SJCRH30 (cell line): Measurements from ENCODE around the gene RARRES1. TPM values are rescaled to one million over a fixed set of nuclear protein-coding genes. Genes with fewer than 3 reads are reported as not detected.

Source experiments
- DNase-seq, 2 experiments: peaks; one replicate each; pipeline ENCODE4 v3.0.0-alpha.2; 2015 to 2020
- H3K27ac ChIP-seq: fragments of 250-450 bp; sonication (Bioruptor Pico); 2 replicates; pipeline ENCODE4 v1.5.1; 2020; ENCODE audit warnings: mild to moderate bottlenecking, moderate library complexity
- H3K27me3 ChIP-seq: fragments of 250-450 bp; sonication (Bioruptor Pico); 2 replicates; pipeline ENCODE4 v1.5.1; 2020; ENCODE audit warnings: mild to moderate bottlenecking, moderate library complexity
- H3K36me3 ChIP-seq: fragments of 250-450 bp; sonication (Bioruptor Pico); 2 replicates; pipeline ENCODE4 v1.5.1; 2020; ENCODE audit warnings: mild to moderate bottlenecking, moderate library complexity
- H3K4me1 ChIP-seq: fragments of 250-450 bp; sonication (Bioruptor Pico); 2 replicates; pipeline ENCODE4 v1.5.1; 2020; ENCODE audit warnings: mild to moderate bottlenecking, moderate library complexity
- H3K4me3 ChIP-seq: fragments of 250-450 bp; sonication (Bioruptor Pico); 2 replicates; pipeline ENCODE4 v1.5.1; 2020; ENCODE audit warnings: mild to moderate bottlenecking, moderate library complexity
- H3K9me3 ChIP-seq: fragments of 250-450 bp; sonication (Bioruptor Pico); replicated peaks from 2 replicates; pipeline ENCODE4 v1.5.1; 2020; ENCODE audit warnings: mild to moderate bottlenecking, moderate library complexity
- total RNA-seq: library from RNA; depleted of rRNA; stranded (reverse); fragments of >200 nt; shearing (Covaris generic); gene quantifications from 2 replicates; pipeline ENCODE4 v1.2.3, GENCODE V29; 2014

The RARRES1 gene
- total RNA-seq, 1 experiment from 2014 or later: not detected

GRCh38 chr3:158732856-158733200 lies 571 bp upstream of the RARRES1 start:
- Histone ChIP-seq H3K27me3 (no peaks in the 10 kb centered on the region), H3K4me3 (no peak overlapping the region), H3K4me1 (no peaks in the 10 kb centered on the region), H3K9me3 (no peaks in the 10 kb centered on the region), H3K27ac (no peak overlapping the region), H3K36me3 (no peaks in the 10 kb centered on the region)
- no peak for DNase-seq

GRCh38 chr3:158731486-158731885 lies 771 bp downstream of the RARRES1 start:
- DNase-seq: no peak
- no peaks in the 10 kb centered on the region for H3K4me1 ChIP-seq
- H3K9me3 ChIP-seq: no peaks in the 10 kb centered on the region
- no peak overlapping the region for H3K27ac ChIP-seq
- H3K4me3 ChIP-seq: no peak overlapping the region
- H3K36me3 ChIP-seq: no peaks in the 10 kb centered on the region
- no peaks in the 10 kb centered on the region for H3K27me3 ChIP-seq

DNA sequence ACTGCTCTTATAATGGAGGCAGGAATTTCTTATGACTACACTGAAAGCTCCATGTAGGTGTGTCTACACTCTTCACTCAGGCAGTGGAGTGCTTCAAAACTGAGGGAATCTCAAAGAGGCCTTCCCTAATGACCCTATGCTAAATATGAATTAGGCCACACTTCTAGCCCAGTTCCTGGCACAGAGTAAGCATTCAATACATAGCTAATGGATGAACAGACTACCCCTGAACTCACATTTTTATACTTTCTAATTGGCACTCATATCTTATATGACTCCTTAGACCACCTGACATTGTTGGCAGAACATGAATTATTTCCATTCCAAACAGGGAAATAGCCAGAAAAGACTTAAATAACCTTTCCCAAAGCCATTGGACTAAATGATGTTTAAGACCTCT lies 3.4 kb downstream of the RARRES1 start:
- no peaks in the 10 kb centered on the region for H3K27me3 ChIP-seq
- DNase-seq: no peak
- no peaks in the 10 kb centered on the region for H3K36me3 ChIP-seq
- no peaks in the 10 kb centered on the region for H3K9me3 ChIP-seq
- H3K4me1 ChIP-seq: peaks cover 2% of the 10 kb centered on the region; the same call in 1 of the 2 replicates
- no peak overlapping the region for H3K27ac ChIP-seq
- H3K4me3 ChIP-seq: no peak overlapping the region

DNA sequence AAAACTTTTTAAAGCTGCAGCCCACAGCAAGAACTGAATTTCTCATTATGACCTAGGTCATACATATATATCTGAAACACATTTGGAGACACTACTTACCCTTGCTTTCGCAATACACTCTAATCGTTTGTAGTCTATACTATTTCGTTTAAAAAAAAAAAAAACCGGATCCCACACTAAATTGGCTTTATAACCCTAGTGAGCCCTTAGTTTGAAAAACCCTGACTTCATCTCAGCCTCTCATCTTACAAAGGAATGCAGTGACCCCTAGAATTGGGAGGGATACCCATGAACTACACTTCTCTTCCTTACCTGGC lies 4.2 kb downstream of the RARRES1 start:
- no peak overlapping the region for H3K27ac ChIP-seq
- no peak for DNase-seq
- no peaks in the 10 kb centered on the region for H3K27me3 ChIP-seq
- no peaks in the 10 kb centered on the region for H3K36me3 ChIP-seq
- no peak overlapping the region for H3K4me3 ChIP-seq
- H3K4me1 ChIP-seq: peaks cover 2% of the 10 kb centered on the region; the same call in 1 of the 2 replicates
- H3K9me3 ChIP-seq: no peaks in the 10 kb centered on the region

DNA sequence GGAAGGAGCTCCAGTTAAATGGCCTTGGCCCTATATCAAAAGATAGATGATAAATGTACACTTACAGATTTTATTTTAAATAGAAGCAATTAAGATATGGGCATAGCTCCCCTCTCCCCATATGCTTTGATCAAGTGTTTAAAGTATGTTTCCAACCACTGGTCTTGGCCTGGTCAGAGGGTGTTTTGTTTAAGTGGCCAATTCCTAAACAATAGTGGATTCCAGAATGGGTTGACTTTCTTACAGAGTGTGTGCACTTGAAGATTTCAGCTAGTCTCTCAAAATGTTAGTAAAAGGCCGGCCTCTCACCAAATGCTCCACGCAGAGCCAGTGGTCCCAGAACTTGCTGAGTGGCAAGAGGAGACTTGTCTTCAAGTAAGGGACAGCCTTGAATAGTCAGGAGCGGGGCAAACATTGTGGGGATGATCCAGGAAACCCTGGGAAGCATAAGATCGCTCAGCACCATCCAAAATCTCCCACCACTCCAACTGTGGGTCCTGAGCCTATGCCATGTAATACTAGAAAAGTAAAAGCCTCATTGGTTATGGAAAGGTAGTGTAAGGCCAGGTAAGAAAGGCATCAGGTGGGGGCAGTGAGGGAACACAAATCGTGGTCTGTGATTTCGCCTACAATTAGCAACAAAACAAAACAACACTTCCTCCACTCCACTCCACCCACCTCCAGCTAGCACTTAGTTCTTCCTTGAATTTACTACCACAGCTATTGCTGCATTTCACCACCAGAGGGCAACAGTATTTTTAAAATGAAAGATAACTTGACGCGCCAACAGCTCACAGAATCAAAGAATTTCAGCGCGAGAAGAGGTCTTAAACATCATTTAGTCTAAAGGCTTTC lies 4.8 kb downstream of the RARRES1 start:
- Histone ChIP-seq H3K36me3 (no peaks in the 10 kb centered on the region), H3K4me1 (peaks cover 2% of the 10 kb centered on the region; the same call in 1 of the 2 replicates), H3K4me3 (no peak overlapping the region), H3K27ac (no peak overlapping the region), H3K27me3 (no peaks in the 10 kb centered on the region), H3K9me3 (no peaks in the 10 kb centered on the region)
- peak; percentile 28 to 68 for DNase-seq

- no peak overlapping the region for H3K27ac ChIP-seq
- no peak overlapping the region for H3K4me3 ChIP-seq
- H3K27me3 ChIP-seq: no peaks in the 10 kb centered on the region
- H3K9me3 ChIP-seq: no peaks in the 10 kb centered on the region
- DNase-seq: peak; percentile 15 to 18
- no peaks in the 10 kb centered on the region for H3K36me3 ChIP-seq
- H3K4me1 ChIP-seq: peaks cover 2% of the 10 kb centered on the region; the same call in 1 of the 2 replicates
Observed at GRCh38 chr3:158725348-158726011, 6.8 kb downstream of the RARRES1 start.

- no peak overlapping the region for H3K4me3 ChIP-seq
- H3K27ac ChIP-seq: no peak overlapping the region
- no peaks in the 10 kb centered on the region for H3K36me3 ChIP-seq
- DNase-seq: no peak
- H3K27me3 ChIP-seq: no peaks in the 10 kb centered on the region
- no peaks in the 10 kb centered on the region for H3K9me3 ChIP-seq
- H3K4me1 ChIP-seq: peaks cover 2% of the 10 kb centered on the region; the same call in 1 of the 2 replicates
Observed at GRCh38 chr3:158723991-158724390, 8.3 kb downstream of the RARRES1 start.

DNA sequence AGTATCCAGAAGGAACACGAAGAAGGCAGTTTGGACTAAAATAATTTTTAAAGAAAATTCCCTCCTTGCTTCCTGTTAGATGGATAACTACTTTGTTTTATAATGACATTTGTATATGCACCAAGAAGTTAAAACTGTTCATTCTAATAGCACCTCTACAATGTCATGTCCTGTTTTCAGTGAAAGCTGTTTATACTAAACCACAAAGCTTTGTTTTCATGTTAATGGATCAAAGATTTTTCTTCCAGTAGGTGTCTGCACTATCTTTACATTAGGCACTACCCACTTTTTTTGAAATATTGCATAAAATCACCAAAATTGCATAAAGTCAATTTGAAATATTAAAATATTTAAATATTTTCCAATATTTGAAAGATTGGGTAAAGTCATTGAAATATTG lies 10.1 kb downstream of the RARRES1 start:
- Histone ChIP-seq H3K27ac (no peak overlapping the region), H3K36me3 (no peaks in the 10 kb centered on the region), H3K9me3 (no peaks in the 10 kb centered on the region), H3K27me3 (no peaks in the 10 kb centered on the region), H3K4me1 (peaks cover 7% of the 10 kb centered on the region), H3K4me3 (no peak overlapping the region)
- no peak for DNase-seq

DNA sequence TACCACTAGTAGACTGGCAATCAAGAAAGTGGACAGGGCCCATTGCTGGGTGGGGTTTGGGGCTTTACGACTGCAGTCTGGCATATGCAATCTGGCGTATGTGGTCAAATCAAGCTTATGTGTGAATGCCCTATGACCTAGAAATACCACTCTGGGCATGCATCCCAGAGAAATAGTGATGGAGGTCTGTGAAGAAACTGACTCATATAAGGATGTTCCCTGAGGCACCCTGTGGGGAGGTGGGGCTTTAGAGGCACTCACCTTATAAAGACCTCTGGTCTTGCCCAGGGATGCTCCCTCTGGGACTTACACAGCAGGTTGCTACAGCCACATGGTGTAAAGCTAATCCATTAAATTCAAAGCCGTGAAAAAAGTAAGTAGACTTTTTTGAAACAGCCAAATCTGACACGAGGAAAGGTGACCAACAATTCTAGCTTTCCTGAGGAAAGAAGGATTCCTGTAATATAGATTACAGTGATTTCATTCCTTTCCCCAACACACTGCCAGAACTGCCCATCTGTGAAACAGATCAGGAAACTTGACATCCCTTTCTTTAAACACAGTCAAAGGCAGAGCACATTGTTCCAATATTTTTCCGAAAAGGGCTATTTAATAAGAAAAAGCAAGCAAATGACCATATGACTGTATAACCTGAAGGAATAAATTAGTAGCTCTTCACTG lies 13.6 kb downstream of the RARRES1 start:
- Histone ChIP-seq H3K4me1 (peaks cover 5% of the 10 kb centered on the region), H3K4me3 (no peak overlapping the region), H3K36me3 (no peaks in the 10 kb centered on the region), H3K27ac (no peak overlapping the region), H3K27me3 (no peaks in the 10 kb centered on the region), H3K9me3 (no peaks in the 10 kb centered on the region)
- peak; percentile 32 to 34 for DNase-seq

DNA sequence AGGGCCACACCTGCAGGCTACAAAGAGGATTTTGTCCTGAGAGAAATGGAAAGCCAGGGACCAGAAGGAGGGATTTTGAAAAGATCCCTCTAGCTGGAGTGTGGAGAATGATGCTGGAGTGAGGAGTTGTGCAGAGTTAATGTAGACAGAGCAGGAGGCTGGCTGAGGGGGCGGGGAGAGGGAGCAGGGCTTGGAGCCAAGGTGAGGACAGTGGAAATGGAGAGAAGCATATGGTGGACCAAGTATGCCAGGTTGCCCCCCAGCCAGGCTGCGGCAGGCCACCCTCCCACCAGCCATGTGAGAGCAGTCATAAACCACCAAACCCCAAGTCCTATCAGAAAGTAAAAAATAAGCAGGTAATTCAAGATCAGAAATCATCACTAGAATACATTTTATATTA lies 14.7 kb downstream of the RARRES1 start:
- Histone ChIP-seq H3K9me3 (no peaks in the 10 kb centered on the region), H3K4me1 (peaks cover 5% of the 10 kb centered on the region), H3K36me3 (peaks cover 2% of the 10 kb centered on the region; the same call in 1 of the 2 replicates), H3K27ac (no peak overlapping the region), H3K4me3 (no peak overlapping the region), H3K27me3 (no peaks in the 10 kb centered on the region)
- no peak for DNase-seq

GRCh38 chr3:158713094-158713499 lies 19.2 kb downstream of the RARRES1 start:
- H3K4me1 ChIP-seq: peaks cover under 1% of the 10 kb centered on the region
- DNase-seq: no peak
- H3K4me3 ChIP-seq: no peak overlapping the region
- no peaks in the 10 kb centered on the region for H3K27me3 ChIP-seq
- no peaks in the 10 kb centered on the region for H3K9me3 ChIP-seq
- H3K36me3 ChIP-seq: peaks cover 16% of the 10 kb centered on the region
- H3K27ac ChIP-seq: no peak overlapping the region

DNA sequence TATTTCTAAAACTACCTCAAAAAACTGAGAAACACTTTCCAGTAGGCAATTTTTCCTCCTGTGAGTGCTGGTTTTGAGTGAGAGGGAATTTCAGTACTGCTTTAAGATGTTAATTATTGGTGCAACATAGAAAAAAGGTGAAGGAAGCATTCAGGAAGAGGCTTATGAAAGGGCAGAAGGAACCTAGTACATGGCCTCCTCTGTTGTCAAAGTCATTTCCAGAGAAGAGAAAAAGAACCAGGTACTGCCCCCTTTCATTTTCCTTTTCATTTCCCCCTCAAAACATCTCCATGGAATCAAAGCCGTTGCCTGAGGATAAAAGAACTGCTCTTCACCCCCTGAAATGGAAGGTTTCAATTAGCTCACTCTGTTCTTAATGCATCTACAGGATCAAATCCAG lies 19.8 kb downstream of the RARRES1 start:
- H3K27me3 ChIP-seq: no peaks in the 10 kb centered on the region
- H3K4me3 ChIP-seq: no peak overlapping the region
- H3K36me3 ChIP-seq: peaks cover 21% of the 10 kb centered on the region
- H3K9me3 ChIP-seq: no peaks in the 10 kb centered on the region
- H3K4me1 ChIP-seq: no peaks in the 10 kb centered on the region
- DNase-seq: no peak
- no peak overlapping the region for H3K27ac ChIP-seq

- H3K36me3 ChIP-seq: peaks cover 21% of the 10 kb centered on the region
- no peak for DNase-seq
- no peaks in the 10 kb centered on the region for H3K27me3 ChIP-seq
- H3K27ac ChIP-seq: no peak overlapping the region
- no peaks in the 10 kb centered on the region for H3K9me3 ChIP-seq
- H3K4me1 ChIP-seq: no peaks in the 10 kb centered on the region
- H3K4me3 ChIP-seq: no peak overlapping the region
Observed at GRCh38 chr3:158711886-158712285, 20.4 kb downstream of the RARRES1 start.

DNA sequence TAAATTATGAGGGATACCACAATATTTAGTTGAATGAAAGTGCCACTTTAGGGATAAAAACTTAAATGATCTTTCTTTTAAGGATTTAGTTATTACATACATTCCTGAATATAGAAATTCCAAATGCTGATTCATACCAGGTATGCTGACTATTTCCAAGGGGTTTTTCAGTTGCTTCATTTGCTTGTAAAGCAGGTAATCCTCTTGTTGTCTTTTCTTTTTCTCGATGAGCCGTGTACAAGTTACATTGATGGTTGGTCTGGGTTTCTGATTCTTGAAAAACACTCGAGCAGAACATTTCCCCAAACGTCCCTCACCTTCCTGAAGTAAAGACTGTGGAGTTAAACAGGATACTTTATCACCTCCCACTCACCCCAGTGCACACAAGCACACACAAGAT lies 21.7 kb downstream of the RARRES1 start:
- H3K27ac ChIP-seq: no peak overlapping the region
- H3K36me3 ChIP-seq: peaks cover 21% of the 10 kb centered on the region
- DNase-seq: no peak
- no peaks in the 10 kb centered on the region for H3K27me3 ChIP-seq
- H3K4me1 ChIP-seq: no peaks in the 10 kb centered on the region
- H3K9me3 ChIP-seq: no peaks in the 10 kb centered on the region
- no peak overlapping the region for H3K4me3 ChIP-seq

GRCh38 chr3:158709666-158710083 lies 22.6 kb downstream of the RARRES1 start:
- no peak overlapping the region for H3K4me3 ChIP-seq
- H3K36me3 ChIP-seq: peaks cover 21% of the 10 kb centered on the region
- peak; percentile 24 to 38 for DNase-seq
- H3K9me3 ChIP-seq: no peaks in the 10 kb centered on the region
- H3K27me3 ChIP-seq: no peaks in the 10 kb centered on the region
- no peaks in the 10 kb centered on the region for H3K4me1 ChIP-seq
- no peak overlapping the region for H3K27ac ChIP-seq
